GM12875 (cell line): ENCODE measurements around the gene CAPNS1.
"Not testable (repeated sequence)": the region's sequence is repeated elsewhere in the genome, so short reads cannot be mapped to it uniquely, and the experiment has no call there.

ENCODE experiments used
- H3K4me3 ChIP-seq: one replicate; pipeline ENCODE4 v1.5.1; 2011; ENCODE audit warnings: low read depth, low read length, control low read depth
- CTCF ChIP-seq: IDR thresholded peaks from 2 replicates; pipeline ENCODE4 v1.5.1; 2011; ENCODE audit warnings: low read depth, mild to moderate bottlenecking, control low read depth, inconsistent platforms, low read length, moderate library complexity, borderline replicate concordance; ENCODE audit not compliant: insufficient read depth

CAPNS1 gene

GRCh38 chr19:36121486-36122124, 18.3 kb upstream of the CAPNS1 start:
- H3K4me3 ChIP-seq: no peak overlapping the region
- no peak for TF ChIP-seq CTCF

- no peak for TF ChIP-seq CTCF
- no peak overlapping the region for H3K4me3 ChIP-seq
Observed at GRCh38 chr19:36125557-36125956, 14.3 kb upstream of the CAPNS1 start.

- peak overlapping the region; percentile 57 for H3K4me3 ChIP-seq
- no peak for TF ChIP-seq CTCF
Observed at GRCh38 chr19:36128392-36128736, 11.5 kb upstream of the CAPNS1 start.

GRCh38 chr19:36131221-36131620, 8.6 kb upstream of the CAPNS1 start:
- not testable (repeated sequence) for H3K4me3 ChIP-seq

- not testable (repeated sequence) for H3K4me3 ChIP-seq
Observed at GRCh38 chr19:36134867-36135266, 5.0 kb upstream of the CAPNS1 start.

- no peak overlapping the region for H3K4me3 ChIP-seq
- no peak for TF ChIP-seq CTCF
Observed at GRCh38 chr19:36136964-36137686, 2.7 kb upstream of the CAPNS1 start.

GRCh38 chr19:36139120-36139472, 770 bp upstream of the CAPNS1 start:
- H3K4me3 ChIP-seq: peak overlapping the region; percentile 74
- no peak for TF ChIP-seq CTCF

GRCh38 chr19:36140304-36141038, 605 bp downstream of the CAPNS1 start:
- peak overlapping the region; percentile 74 for H3K4me3 ChIP-seq

More at GRCh38 chr19:36140304-36141038, 605 bp downstream of the CAPNS1 start:
- TF ChIP-seq CTCF: no peak
